ENCODE results near the gene UCKL1. TPM values are rescaled to one million over a fixed set of nuclear protein-coding genes. Genes with fewer than 3 reads are reported as not detected.

The UCKL1 gene
- 22.9 and 28.9 TPM in 2 replicates for total RNA-seq

DNA sequence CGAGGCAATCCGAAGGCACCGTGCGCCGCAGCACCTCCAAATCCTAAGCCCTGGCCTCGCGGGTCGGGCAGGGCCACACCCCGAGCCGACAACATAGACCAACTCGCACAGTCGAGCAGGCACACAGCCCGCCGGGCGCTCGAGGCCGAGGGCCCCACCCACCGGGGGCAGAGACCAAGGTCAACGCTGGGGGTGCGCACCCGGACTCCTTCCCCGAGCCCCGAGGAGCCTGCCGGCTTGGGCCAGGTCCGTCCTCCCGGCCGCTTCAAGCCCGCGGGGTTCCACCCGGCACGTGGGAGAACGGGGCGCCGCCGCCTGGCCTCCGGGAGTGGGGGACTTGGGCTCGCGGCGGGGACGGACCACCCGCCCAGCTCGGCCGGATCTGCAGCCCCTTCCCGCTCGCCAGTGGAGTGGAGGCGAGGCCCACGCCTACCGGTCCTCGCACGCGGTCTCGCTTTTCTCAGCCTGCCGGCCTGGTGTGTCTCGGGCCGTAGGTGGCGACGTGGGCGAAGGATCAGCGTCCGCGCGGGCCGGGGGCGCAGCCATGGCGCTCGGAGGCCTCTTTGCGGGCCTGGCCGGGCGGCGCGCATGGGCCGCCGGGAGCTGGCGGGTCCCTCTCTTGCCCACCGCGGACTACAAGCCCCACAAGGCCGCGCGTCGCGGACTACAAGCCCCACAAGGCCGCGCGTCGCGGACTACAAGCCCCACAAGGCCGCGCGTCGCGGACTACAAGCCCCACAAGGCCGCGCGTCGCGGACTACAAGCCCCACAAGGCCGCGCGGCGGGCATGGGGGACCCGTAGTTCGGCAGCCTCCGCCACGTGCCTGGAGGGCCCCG is at the start of gene UCKL1:
TSS of gene UCKL1 (minus strand) at position 590 of the 837 bp plus-strand sequence. CDS start at position 546, 44 bp downstream.

DNA sequence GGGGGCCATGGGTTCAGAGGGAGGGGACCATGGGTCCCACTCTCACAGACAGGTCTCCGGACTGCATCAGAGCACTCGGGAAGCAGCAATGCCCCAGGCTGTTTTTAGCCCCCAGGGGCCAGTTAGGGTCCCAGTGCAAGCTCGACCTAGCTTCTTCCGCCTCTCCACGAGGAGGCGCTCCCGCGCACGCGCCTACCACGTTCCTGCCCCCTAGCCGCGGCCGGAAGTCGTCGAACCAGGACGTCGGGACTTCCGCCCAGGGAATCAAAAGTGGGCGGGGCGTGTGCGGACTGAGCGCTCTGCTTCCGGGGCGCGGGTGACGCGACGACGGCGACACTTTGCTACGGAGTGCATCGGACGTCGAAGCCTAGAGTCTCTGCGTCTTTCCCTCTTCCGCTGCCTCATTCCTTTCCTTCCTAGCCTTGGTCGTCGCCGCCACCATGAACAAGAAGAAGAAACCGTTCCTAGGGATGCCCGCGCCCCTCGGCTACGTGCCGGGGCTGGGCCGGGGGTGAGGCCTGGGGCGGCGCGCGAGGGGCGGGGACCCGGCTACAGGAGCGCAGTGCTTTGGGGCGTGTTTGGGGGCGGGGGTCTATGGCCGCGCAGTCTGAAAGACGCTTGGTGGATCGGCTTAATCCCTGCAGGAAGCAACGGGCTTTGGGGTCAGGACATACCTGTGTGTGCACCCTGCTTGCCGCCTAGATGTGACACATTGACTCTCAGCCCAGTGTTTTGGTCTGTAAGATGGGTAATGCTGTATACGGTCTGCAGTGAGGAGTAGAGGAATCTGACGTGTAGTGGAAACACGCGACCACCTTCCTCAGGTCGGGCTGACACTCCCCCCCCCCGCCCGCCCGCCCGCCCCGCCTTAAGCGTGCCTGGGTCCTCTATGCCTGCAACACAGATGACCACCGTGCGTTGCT is 24.9 kb upstream of the UCKL1 start, which contains the start of gene PRPF6:
TSS of gene PRPF6 (plus strand) at position 327 of the 923 bp plus-strand sequence. CDS start at position 441, 114 bp downstream.

DNA sequence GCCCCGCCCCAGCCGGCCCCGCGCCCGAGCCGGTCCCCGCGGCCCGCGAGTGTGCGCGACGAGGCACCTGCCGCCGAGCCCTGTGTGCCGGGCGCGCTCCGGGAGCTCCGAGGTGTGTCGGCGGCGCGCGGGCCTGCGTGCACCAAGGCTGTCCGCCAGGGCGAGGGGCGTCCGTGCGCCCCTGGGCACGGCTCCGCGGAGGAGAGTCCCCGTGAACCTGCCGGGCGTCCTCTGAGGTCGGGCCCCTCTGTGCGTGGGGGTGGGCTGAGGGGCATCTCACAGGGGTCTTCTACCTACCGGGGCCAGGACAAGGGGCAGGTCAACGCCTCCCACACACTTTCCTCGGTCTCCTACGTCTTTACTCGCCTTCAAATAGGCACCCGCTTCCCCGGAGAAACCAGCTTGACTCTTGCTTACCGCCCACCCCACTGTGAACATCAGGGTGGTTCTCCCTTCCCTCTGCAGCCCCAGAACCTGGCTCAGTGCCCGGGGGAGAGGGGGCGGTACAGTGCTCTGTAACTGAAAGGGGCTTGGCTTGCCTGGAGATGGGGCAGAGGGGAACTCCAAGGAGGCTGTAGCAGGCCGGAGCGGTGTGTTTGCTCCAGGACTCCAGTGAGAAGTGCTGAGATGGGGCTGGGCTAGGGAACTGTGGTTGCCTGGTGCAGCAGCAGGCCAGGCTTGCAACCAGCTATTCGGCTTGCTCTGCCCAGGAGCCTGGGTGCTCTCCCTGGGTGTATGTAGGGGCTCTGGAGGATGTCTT is 23.5 kb upstream of the UCKL1 start, which contains the start of gene SAMD10:
TSS of gene SAMD10 (minus strand) at position 86 of the 760 bp plus-strand sequence. CDS start 175 bp downstream, outside the sequence.

DNA sequence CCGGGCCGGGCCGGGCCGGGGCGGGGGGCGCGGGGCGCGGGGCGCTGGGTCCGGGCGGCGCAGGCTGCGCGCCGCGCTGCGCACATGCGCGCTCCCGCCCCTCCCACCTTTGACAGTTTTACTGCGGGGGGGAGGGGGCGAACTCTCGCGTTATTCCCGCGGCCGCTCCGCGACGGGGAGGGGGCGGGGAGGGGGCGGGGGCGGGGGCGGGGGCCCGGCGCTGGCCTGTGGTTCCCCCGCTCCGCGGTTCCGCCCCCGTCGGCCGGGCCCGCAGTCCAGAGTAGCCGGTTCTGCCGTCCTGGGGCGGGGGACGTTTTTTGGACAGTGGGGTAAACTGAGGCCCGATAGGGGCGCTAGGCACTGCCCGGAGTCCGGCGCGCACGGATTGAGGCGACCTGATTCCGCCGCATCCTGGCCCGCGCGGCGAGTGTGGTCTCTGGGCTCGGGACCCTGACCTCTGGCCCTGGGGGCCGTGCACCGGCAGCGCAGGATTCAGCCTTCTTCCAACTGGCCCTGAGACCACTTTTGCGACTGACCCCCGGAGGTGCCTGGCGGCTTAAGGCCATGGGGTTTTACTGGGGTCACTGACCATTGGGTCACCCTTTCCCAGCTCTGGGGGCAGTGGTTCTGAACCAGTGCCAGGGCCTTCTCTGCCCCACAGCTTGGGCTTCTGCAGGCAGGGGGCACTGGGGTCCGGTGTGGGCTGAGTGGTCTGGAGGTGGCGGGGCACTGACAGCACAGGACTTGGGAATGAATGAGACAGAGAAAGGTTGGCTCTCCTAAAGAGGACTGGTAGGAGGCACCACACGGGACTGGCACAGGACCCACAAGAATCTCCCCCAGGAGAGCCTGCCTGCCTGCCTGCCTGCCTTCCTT is 13.9 kb upstream of the UCKL1 start, which contains the start of gene ZNF512B:
TSS of gene ZNF512B (minus strand) at position 93 of the 876 bp plus-strand sequence. CDS start 1,980 bp downstream, outside the sequence.

DNA sequence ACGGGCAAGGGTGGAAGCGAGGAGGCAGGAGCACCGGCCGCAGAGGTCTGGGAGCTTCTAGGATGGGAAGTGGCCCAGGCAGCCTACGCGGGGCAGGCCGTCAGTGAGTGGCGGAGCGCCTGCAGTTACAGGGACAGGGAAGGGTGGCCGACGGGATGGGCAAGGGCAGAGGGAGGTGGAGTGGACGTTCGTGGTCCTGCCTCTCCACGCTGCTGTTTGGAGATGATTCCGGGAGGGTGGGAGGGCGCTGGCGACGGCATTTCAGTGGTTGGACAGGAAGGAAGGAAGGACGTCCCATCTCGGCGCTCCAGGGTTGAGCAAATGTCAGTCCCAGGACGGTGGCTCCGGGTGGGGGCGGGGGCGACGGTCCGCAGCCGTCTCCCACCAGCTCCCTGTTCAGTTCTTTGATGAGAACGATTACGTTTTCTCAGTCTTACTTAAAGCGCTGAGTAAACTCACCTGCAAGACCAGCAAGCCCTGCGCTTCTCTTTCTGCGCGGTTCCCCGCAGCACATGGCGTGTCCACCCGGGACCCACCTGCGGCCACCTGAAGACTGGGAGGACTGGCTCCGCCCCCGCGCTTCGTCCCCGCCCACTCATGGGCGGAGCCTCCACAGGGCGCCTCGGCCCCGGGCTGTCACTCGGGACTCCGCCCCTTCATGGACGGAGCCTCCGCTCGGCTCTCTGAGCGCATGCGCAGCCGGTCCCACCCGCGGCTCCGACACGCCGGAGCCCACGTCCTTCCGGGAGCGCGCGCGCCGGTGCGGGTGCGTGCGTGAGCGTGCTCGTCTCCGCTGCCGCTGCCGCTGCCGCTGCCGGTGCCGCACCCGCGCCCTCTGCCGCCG is 61.6 kb downstream of the UCKL1 start, which contains the start of gene DNAJC5:
TSS of gene DNAJC5 (plus strand) at position 769 of the 844 bp plus-strand sequence. CDS start 33,220 bp downstream, outside the sequence.

Other genes with a start within 250 kb of the UCKL1 start
- gene ARFRP1, start 248.4 kb downstream of the UCKL1 start, total RNA-seq = 31.2 and 41.9 TPM in 2 replicates
- gene ZGPAT, start 248.4 kb downstream of the UCKL1 start, total RNA-seq = 20.5 and 24.8 TPM in 2 replicates
- gene LIME1, start 219.8 kb downstream of the UCKL1 start, total RNA-seq = 1.3 and 4.3 TPM in 2 replicates
- 9.1 and 10.4 TPM in 2 replicates for gene SLC2A4RG, start 216.6 kb downstream of the UCKL1 start, total RNA-seq
- gene ZBTB46, start 125.2 kb downstream of the UCKL1 start, total RNA-seq = 2.9 and 4.9 TPM in 2 replicates
- not detected in 2 replicates for gene ABHD16B, start 94.9 kb downstream of the UCKL1 start, total RNA-seq
- 114 and 127 TPM in 2 replicates for gene TPD52L2, start 91.1 kb downstream of the UCKL1 start, total RNA-seq
- gene DNAJC5, start 61.3 kb downstream of the UCKL1 start, total RNA-seq = 63.2 and 67.9 TPM in 2 replicates
- gene ZNF512B, start 13.5 kb upstream of the UCKL1 start, total RNA-seq = 6.5 and 8.2 TPM in 2 replicates
- 2.6 TPM in 2 replicates for gene SAMD10, start 23.2 kb upstream of the UCKL1 start, total RNA-seq
- 61.7 and 62.0 TPM in 2 replicates for gene PRPF6, start 24.7 kb upstream of the UCKL1 start, total RNA-seq
- 2.6 and 3.0 TPM in 2 replicates for gene C20orf204, start 79.8 kb upstream of the UCKL1 start, total RNA-seq
- 18.2 and 24.4 TPM in 2 replicates for gene SOX18, start 93.2 kb upstream of the UCKL1 start, total RNA-seq
- gene TCEA2, start 106.8 kb upstream of the UCKL1 start, total RNA-seq = 20.7 and 31.2 TPM in 2 replicates
- 11.7 and 18.2 TPM in 2 replicates for gene RGS19, start 123.1 kb upstream of the UCKL1 start, total RNA-seq
- gene OPRL1, start 123.7 kb upstream of the UCKL1 start, total RNA-seq = 0.61 and 2.3 TPM in 2 replicates
- gene LKAAEAR1, start 128.0 kb upstream of the UCKL1 start, total RNA-seq = 0.97 TPM in 1 of 2 replicates, not detected in the other
- not detected in 2 replicates for gene NPBWR2, start 151.1 kb upstream of the UCKL1 start, total RNA-seq
- under 0.01 TPM in 1 of 2 replicates, not detected in the other for gene MYT1, start 208.0 kb upstream of the UCKL1 start, total RNA-seq